A549 (cell line): ENCODE measurements around the gene OSTF1. TPM values are rescaled to one million over a fixed set of nuclear protein-coding genes. Genes with fewer than 3 reads are reported as not detected.

Experiments used
- ATAC-seq, 2 experiments: fragments of 200-7000 bp in 1 of 2; fragments of >200 bp in 1 of 2; cut with Nextera tagmentation in 1 of 2; cut with Tn5 transposase in 1 of 2; 3 replicates each; pipeline versions ENCODE4 v1.8.0 to v1.9.1; 2018 to 2020; ENCODE audit warnings: mild to moderate bottlenecking in 1 of 2, moderate library complexity in 1 of 2
- CTCF ChIA-PET: fragments of 300-600 bp; sonication (Branson Sonifier 250); formaldehyde crosslinking; extraction: SDS; loops from one replicate; lab custom pipeline; 2021; ENCODE audit warnings: antibody characterized with exemption, inconsistent platforms; lab: Yijun Ruan, JAX
- POLR2A ChIA-PET: fragments of 350-600 bp; formaldehyde crosslinking; extraction: SDS; loops from one replicate; lab custom pipeline; 2021; ENCODE audit warnings: antibody characterized with exemption, inconsistent platforms; lab: Yijun Ruan, JAX
- DNase-seq, 2 experiments: peaks; one replicate each; pipeline versions ENCODE4 v3.0.0 to v3.0.0-alpha.2; 2011 to 2016; ENCODE audit warnings: low read depth in 1 of 2, low spot score in 1 of 2
- FAIRE-seq: peaks from 2 replicates; lab custom pipeline; 2011; peaks lifted over from hg19 to GRCh38; lab: Jason Lieb, UNC
- H3K27ac ChIP-seq, 2 experiments: fragments of >200 bp; sonication (Bioruptor Twin); formaldehyde crosslinking; 3 replicates each; pipeline ENCODE4 v1.5.1; 2016 to 2017
- H3K4me1 ChIP-seq: fragments of >200 bp; sonication (Bioruptor Twin); formaldehyde crosslinking; 3 replicates; pipeline ENCODE4 v1.6.1; 2016
- H3K4me2 ChIP-seq: fragments of >200 bp; sonication (Bioruptor Twin); formaldehyde crosslinking; 3 replicates; pipeline ENCODE4 v1.6.1; 2016
- H3K4me3 ChIP-seq: fragments of >200 bp; sonication (Bioruptor Twin); formaldehyde crosslinking; 3 replicates; pipeline ENCODE4 v1.5.1; 2016
- H3K9me3 ChIP-seq: fragments of >200 bp; sonication (Bioruptor Twin); formaldehyde crosslinking; 3 replicates; pipeline ENCODE4 v1.6.1; 2016
- BCL3 ChIP-seq: fragments of >200 bp; sonication (Bioruptor Twin); formaldehyde crosslinking; IDR thresholded peaks from 3 replicates; pipeline ENCODE4 v1.6.1; 2016
- BHLHE40 ChIP-seq: IDR thresholded peaks from 2 replicates; pipeline ENCODE4 v1.6.1; 2012; ENCODE audit warnings: low read depth, low read length, inconsistent platforms
- CTCF ChIP-seq: fragments of >200 bp; sonication (Bioruptor Twin); formaldehyde crosslinking; IDR thresholded peaks from 3 replicates; pipeline ENCODE4 v1.5.1; 2016
- E2F6 ChIP-seq: IDR thresholded peaks from 2 replicates; pipeline ENCODE4 v1.6.1; 2012; ENCODE audit warnings: low read depth, borderline replicate concordance
- EP300 ChIP-seq, 2 experiments: fragments of >200 bp; sonication (Bioruptor Twin); formaldehyde crosslinking; IDR thresholded peaks; 2 replicates in 1 of 2; 3 replicates in 1 of 2; pipeline ENCODE4 v1.6.1; 2016 to 2017
- ESRRA ChIP-seq: fragments of 150-350 bp; IDR thresholded peaks from 2 replicates; pipeline ENCODE4 v1.6.1; 2014; ENCODE audit warnings: mild to moderate bottlenecking, low read length, borderline replicate concordance
- FOXS1 ChIP-seq: fragments of 250-450 bp; sonication (Bioruptor Pico); IDR thresholded peaks from 2 replicates; pipeline ENCODE4 v1.5.0; 2020; ENCODE audit warnings: mild to moderate bottlenecking, moderate library complexity
- GATA3 ChIP-seq: IDR thresholded peaks from 2 replicates; pipeline ENCODE4 v1.6.1; 2012; ENCODE audit warnings: borderline replicate concordance
- HDAC2 ChIP-seq: fragments of 200-600 bp; sonication (generic); IDR thresholded peaks from 2 replicates; pipeline ENCODE4 v1.6.1; 2016
- HEYL ChIP-seq: fragments of 250-450 bp; sonication (Bioruptor Pico); IDR thresholded peaks from 2 replicates; pipeline ENCODE4 v1.8.0; 2021; ENCODE audit warnings: mild to moderate bottlenecking, moderate library complexity
- JUNB ChIP-seq: fragments of >200 bp; sonication (Bioruptor Twin); formaldehyde crosslinking; IDR thresholded peaks from 2 replicates; pipeline ENCODE4 v1.6.1; 2016
- KDM1A ChIP-seq: fragments of 200-600 bp; sonication (generic); IDR thresholded peaks from 2 replicates; pipeline ENCODE4 v1.6.1; 2016; ENCODE audit warnings: low read depth, mild to moderate bottlenecking
- NFE2L2 ChIP-seq: fragments of 150-350 bp; conservative IDR thresholded peaks from 2 replicates; pipeline ENCODE4 v1.6.1; 2014; ENCODE audit warnings: low read length
- NR3C1 ChIP-seq: fragments of >200 bp; sonication (Bioruptor Twin); formaldehyde crosslinking; IDR thresholded peaks from 3 replicates; pipeline ENCODE4 v1.6.1; 2017
- PHF8 ChIP-seq: fragments of 200-600 bp; sonication (generic); IDR thresholded peaks from 2 replicates; pipeline ENCODE4 v1.6.1; 2016; ENCODE audit warnings: low read depth, mild to moderate bottlenecking, antibody characterized with exemption, moderate library complexity, borderline replicate concordance
- POLR2A ChIP-seq: IDR thresholded peaks from 2 replicates; pipeline ENCODE4 v1.6.1; 2012; ENCODE audit warnings: mild to moderate bottlenecking, low read length
- RNF2 ChIP-seq: fragments of 200-600 bp; sonication (generic); IDR thresholded peaks from 2 replicates; pipeline ENCODE4 v1.6.1; 2016; ENCODE audit warnings: low read depth, mild to moderate bottlenecking, antibody characterized with exemption, moderate library complexity, borderline replicate concordance
- TFCP2L1 ChIP-seq: fragments of 250-450 bp; sonication (Bioruptor Pico); IDR thresholded peaks from 2 replicates; pipeline ENCODE4 v1.5.0; 2021; ENCODE audit warnings: mild to moderate bottlenecking
- TP53 ChIP-seq: fragments of 250-450 bp; sonication (Bioruptor Pico); IDR thresholded peaks from 2 replicates; pipeline ENCODE4 v1.5.0; 2021; ENCODE audit warnings: mild to moderate bottlenecking, moderate library complexity
- USF2 ChIP-seq: fragments of 450-650 bp; IDR thresholded peaks from 2 replicates; pipeline ENCODE4 v1.6.1; 2014; ENCODE audit warnings: antibody characterized with exemption
- ZC3H11A ChIP-seq: fragments of 450-650 bp; IDR thresholded peaks from 2 replicates; pipeline ENCODE4 v1.6.1; 2014; ENCODE audit warnings: antibody characterized with exemption, mild to moderate bottlenecking
- ZFP36 ChIP-seq: fragments of 450-650 bp; IDR thresholded peaks from 2 replicates; pipeline ENCODE4 v1.6.1; 2014; ENCODE audit warnings: borderline replicate concordance; ENCODE audit not compliant: partially characterized antibody
- ZNF302 ChIP-seq: fragments of 250-450 bp; sonication (Bioruptor Pico); IDR thresholded peaks from 2 replicates; pipeline ENCODE4 v1.9.0; 2021; ENCODE audit warnings: inconsistent platforms, mild to moderate bottlenecking, moderate library complexity
- ZSCAN20 ChIP-seq: fragments of 250-450 bp; sonication (Bioruptor Pico); IDR thresholded peaks from 2 replicates; pipeline ENCODE4 v1.8.0; 2022; ENCODE audit warnings: mild to moderate bottlenecking, moderate library complexity
- WGBS: methylation state at CpG from one replicate; pipeline ENCODE4 v1.1.6; 2017; ENCODE audit errors: missing lambda C conversion rate; 5-methylcytosine and 5-hydroxymethylcytosine counted together
- polyA plus RNA-seq, 4 experiments: library from polyadenylated mRNA; depleted of rRNA in 3 of 4; stranded (reverse); fragments of >200 nt; fragmentation: RNase III in 1 of 4; extraction: RNeasy Plus Mini Kit Qiagen cat#74134 plus additional on column Dnase treatment in 1 of 4; gene quantifications; 2 replicates in 3 of 4; 3 replicates in 1 of 4; pipeline ENCODE4 v1.2.3, GENCODE V29; 2011 to 2017

OSTF1 gene
- polyA plus RNA-seq, 2 of the 4 experiments (the other 2 are of a cell fraction): 12.7 to 13.3 TPM

- Histone ChIP-seq H3K9me3 (no peaks in the 10 kb centered on the region), H3K4me3 (no peak overlapping the region), H3K4me2 (no peak overlapping the region), H3K4me1 (no peaks in the 10 kb centered on the region), H3K27ac (no peak overlapping the region)
- ChIA-PET POLR2A (no interaction called here), CTCF (interaction anchor here (1.9 to 2.4 kb wide), 2 partner anchors 26 to 328 kb away, joined by 4 to 10 read pairs; no protein-coding TSS in a partner anchor)
- TF ChIP-seq EP300 (IDR thresholded peaks at IDR 0.05) (no peak), ZSCAN20 (CRISPR knock-in tag) (no peak), CTCF (no peak), RNF2 (no peak), POLR2A (no peak), JUNB (no peak), BHLHE40 (no peak), ESRRA (no peak), BCL3 (no peak), NFE2L2 (no peak), FOXS1 (CRISPR knock-in tag) (no peak), PHF8 (no peak), HDAC2 (no peak), ZFP36 (no peak), HEYL (CRISPR knock-in tag) (no peak), ZC3H11A (no peak), TP53 (no peak), TFCP2L1 (no peak)
- ATAC-seq: no peak
- no peak for DNase-seq
- 84% methylated on average over 7 of the region's 7 CpGs for WGBS
- FAIRE-seq: no peak
These were observed 14.0 kb downstream of the OSTF1 start for GRCh38 chr9:75102177-75102790.

GRCh38 chr9:75104607-75105006 lies 16.3 kb downstream of the OSTF1 start:
- no peak overlapping the region for H3K4me3 ChIP-seq
- H3K4me2 ChIP-seq: no peak overlapping the region
- H3K9me3 ChIP-seq: no peaks in the 10 kb centered on the region
- CTCF ChIA-PET: interaction anchor here (1.1 to 2.0 kb wide), 4 partner anchors 15 to 331 kb away, joined by 3 to 9 read pairs (median 4); partner anchors contain the start of gene C9orf40
- no peak for DNase-seq
- POLR2A ChIA-PET: no interaction called here
- no peak overlapping the region for H3K27ac ChIP-seq
- no peak for ATAC-seq
- 73% methylated on average over 3 of the region's 3 CpGs for WGBS
- no peak for FAIRE-seq
- TF ChIP-seq ZNF302 (CRISPR knock-in tag) (no peak), E2F6 (no peak), TP53 (no peak)
- no peaks in the 10 kb centered on the region for H3K4me1 ChIP-seq

- H3K4me1 ChIP-seq: no peaks in the 10 kb centered on the region
- H3K27ac ChIP-seq: no peak overlapping the region
- no peak overlapping the region for H3K4me2 ChIP-seq
- no peaks in the 10 kb centered on the region for H3K9me3 ChIP-seq
- no peak for ATAC-seq
- no peak overlapping the region for H3K4me3 ChIP-seq
- TF ChIP-seq ZSCAN20 (CRISPR knock-in tag): no peak
- TF ChIP-seq GATA3: no peak
- no peak for TF ChIP-seq USF2
- TF ChIP-seq KDM1A: no peak
- no peak for TF ChIP-seq NR3C1
- TF ChIP-seq ZC3H11A: no peak
- FAIRE-seq: no peak
- ChIA-PET CTCF (interaction anchor here (0.9 to 2.0 kb wide), 4 partner anchors 11 to 331 kb away, joined by 3 to 9 read pairs (median 4); partner anchors contain the start of gene C9orf40), POLR2A (no interaction called here)
- WGBS: 88% methylated on average over 2 of the region's 2 CpGs
- no peak for DNase-seq
These were observed 16.8 kb downstream of the OSTF1 start for GRCh38 chr9:75105019-75105540.
